HFF-Myc (cell line): Measurements from ENCODE around the gene PRSS38.

Experiments used
- DNase-seq: peaks from one replicate; pipeline ENCODE4 v3.0.0-alpha.2; 2011; ENCODE audit warnings: low read depth; ENCODE audit errors: extremely low read depth
- H3K4me3 ChIP-seq: replicated peaks from 2 replicates; pipeline ENCODE4 v1.5.1; 2011; ENCODE audit warnings: low read depth, mild to moderate bottlenecking, control low read depth, low read length
- CTCF ChIP-seq: IDR thresholded peaks from 2 replicates; pipeline ENCODE4 v1.5.1; 2012; ENCODE audit warnings: mild to moderate bottlenecking, low read depth, low read length, control low read depth; ENCODE audit errors: missing control alignments

PRSS38 gene

DNA sequence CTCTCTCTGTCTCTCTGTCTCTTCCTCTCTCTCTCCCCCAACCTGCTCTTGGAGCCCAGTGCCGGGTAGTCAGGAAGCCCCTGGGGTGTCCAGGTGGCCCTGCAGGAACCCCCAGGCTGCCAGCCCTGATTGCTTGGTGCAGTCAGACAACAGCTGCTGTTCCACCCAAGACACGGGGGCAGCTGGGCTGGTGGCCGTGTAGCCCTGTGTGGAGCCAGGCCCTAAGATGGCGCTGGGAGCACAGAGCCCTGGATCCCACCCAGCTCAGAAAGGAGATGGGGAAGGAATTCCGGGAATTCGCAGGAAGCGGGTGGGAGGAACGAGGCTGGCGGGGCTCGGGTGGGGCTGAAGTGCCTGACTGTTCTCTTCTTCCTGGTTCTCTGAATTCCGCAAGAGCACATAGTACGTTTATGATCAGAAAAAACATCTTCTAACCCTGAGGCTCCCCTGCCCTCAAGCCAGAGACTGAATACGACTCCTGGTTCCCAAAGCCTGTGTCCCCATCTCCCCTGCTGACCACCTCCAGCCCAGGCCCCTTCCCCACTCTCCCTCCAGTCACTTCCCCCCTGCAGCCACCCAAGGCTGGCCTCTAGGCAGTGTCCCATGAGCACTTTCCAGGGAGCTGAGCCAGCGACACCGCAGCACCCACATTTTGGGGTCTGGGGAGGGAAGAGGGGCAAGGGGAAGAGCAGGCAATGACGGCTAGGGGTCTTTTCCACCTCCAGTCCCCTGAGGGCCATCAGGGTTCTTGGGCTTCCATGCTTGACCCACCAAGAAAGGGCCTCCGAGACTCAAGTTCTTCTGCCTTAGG lies 77.2 kb downstream of the PRSS38 start:
- no peak for DNase-seq
- H3K4me3 ChIP-seq: no peak overlapping the region
- TF ChIP-seq CTCF: no peak

DNA sequence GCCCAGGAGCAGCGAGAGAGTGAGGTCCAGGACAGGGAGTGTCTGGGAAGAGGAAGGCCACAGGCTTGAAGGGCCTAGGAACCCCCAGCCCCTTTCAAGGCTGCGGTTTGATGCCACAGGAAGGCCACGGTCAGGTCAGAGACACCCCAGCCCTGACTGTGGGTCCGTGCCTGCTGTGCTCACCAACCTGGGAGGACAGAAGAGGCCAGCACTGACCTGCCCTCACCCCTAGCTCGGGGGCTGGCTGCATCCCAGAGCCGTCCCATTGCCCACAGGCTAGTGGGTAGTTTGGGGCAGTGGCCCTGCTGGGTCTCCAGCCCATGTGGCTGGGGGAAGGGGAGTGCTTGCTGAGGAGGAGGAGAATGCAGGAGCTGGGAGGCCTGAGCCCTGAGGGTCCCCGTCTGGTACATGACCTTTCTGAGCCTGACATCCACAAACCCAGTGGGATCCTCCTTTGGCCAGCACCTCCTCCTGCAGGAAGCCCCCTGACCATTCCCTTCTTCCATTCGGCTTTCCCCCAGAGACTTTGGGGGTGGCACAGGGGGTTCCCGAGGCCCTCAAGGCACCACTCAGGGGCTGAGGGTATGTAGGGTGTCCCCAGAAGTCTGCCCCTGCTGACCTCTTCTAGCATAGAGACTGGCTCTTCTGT lies 77.9 kb downstream of the PRSS38 start:
- no peak for TF ChIP-seq CTCF
- no peak for DNase-seq
- H3K4me3 ChIP-seq: no peak overlapping the region

DNA sequence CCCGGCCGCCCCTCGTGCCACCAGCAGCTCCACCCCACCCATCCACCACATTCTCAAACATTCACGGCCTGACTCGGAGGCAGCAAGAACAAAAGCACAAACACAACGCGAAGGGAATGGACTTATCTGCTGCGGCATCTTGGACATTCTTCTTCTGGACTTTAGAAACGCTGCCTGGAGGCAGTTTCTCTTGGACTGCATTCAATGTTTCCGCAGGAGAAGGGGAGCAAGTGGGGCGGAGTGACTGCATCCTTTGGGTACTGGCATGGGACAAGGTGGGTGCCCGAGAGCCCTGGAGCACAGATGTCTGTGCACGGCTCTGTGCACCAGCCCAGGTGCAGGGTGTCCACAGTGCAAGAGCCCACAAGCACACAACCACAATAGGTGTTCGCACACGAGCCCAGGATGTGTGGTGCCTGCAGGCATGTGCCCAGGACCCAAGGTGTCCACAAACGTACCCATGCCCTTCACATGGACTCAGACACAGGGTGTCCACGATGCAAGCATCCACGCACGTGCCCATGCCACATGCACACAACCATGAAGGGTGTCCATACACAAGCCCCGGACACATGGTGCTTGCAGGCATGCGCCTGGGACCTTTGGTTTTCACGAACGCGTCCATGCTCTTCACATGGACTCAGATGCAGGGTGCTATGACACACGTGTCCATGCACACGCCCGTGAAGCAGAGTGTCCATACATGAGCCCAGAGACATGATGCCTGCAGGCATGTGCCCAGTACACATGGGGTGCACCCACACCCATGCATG lies 78.7 kb downstream of the PRSS38 start:
- no peak overlapping the region for H3K4me3 ChIP-seq
- no peak for DNase-seq
- TF ChIP-seq CTCF: no peak

GRCh38 chr1:227894831-227895451 lies 79.5 kb downstream of the PRSS38 start:
- DNase-seq: no peak
- H3K4me3 ChIP-seq: no peak overlapping the region
- no peak for TF ChIP-seq CTCF
